D721Med (cell line): ENCODE data around the gene CDH13.

Experiments used
- DNase-seq: peaks from one replicate; pipeline ENCODE4 v3.0.0; 2011; ENCODE audit warnings: low spot score; ENCODE audit not compliant: insufficient read length
- FAIRE-seq: peaks from 2 replicates; lab custom pipeline; 2011; peaks lifted over from hg19 to GRCh38; lab: Jason Lieb, UNC
- CTCF ChIP-seq: IDR thresholded peaks from 2 replicates; pipeline ENCODE4 v1.5.1; 2012; ENCODE audit warnings: mild to moderate bottlenecking, control low read depth; ENCODE audit not compliant: insufficient read depth; ENCODE audit errors: missing control alignments

Gene CDH13

GRCh38 chr16:83397601-83398291, 771.0 kb downstream of the CDH13 start:
- FAIRE-seq (no peak), DNase-seq (no peak)
- no peak for TF ChIP-seq CTCF

DNA sequence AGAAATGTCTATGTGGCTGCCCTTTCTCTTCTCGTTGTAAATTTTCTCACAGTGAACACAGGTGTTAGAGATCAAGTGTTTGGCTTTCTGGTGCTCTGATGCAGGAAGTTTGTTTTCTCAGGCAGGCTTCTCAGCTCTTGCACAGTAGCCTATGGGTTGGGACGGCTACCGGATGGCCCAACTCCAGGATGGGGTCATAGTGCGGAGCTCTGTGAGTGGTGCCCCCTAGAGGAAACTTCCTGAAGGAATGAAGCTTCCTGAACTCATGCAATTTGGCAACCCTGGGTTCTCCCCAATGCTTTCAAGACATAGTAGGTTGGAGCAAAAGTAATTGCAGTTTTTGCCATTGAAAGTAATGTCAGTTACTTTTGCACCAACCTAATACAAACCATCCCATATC, 773.5 kb downstream of the CDH13 start:
- FAIRE-seq (no peak), DNase-seq (no peak)
- TF ChIP-seq CTCF: no peak

DNA sequence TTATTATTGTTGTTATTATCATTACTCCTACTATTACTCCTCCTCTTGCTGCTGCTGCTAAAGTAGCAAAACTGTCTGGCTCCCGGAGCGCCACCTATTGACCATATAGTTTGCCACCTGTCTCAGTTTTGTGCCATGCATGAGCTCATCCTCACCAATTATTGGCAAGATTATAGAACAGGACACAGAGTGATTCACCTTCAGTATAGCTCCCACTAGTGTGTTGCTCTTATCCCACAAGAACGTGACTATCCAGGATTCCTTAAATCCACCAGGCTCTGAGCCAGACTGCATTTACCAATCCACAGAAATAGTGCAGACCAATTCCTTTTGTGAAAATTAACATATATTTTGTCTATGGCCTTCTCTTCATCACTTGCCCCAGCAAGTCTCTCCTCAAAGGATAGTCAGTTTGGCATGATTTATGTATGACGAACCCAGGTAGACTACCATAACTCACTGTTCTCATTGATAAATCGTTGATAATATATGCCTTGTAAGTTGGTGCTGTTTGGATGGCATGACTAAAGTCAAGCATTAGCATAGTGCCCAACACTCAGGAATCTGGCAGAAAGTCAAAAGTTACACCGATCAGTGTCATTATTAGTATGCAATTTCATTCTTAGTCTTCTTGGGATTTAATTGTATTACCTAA, 775.5 kb downstream of the CDH13 start:
- no peak for DNase-seq
- FAIRE-seq: no peak
- TF ChIP-seq CTCF: no peak

DNA sequence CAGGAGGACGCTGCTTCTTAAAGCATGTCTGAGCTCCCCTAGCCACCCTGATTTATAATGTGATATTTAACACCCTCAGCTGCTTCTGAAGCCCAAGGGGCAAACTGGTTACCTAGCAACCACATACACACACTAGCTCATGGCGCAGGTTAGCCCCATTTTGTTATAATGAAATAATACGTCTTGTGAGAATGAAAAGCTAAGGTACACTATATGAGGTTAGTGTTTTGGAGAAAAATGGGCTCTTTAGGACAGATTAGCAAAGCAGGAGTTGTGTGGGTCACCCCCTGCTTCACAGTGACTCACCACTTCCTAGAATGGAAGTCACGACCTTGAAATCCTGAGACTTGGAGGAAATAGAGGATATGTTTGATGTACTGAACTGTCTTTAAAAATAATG, 776.2 kb downstream of the CDH13 start:
- DNase-seq: no peak
- FAIRE-seq: no peak
- no peak for TF ChIP-seq CTCF

DNA sequence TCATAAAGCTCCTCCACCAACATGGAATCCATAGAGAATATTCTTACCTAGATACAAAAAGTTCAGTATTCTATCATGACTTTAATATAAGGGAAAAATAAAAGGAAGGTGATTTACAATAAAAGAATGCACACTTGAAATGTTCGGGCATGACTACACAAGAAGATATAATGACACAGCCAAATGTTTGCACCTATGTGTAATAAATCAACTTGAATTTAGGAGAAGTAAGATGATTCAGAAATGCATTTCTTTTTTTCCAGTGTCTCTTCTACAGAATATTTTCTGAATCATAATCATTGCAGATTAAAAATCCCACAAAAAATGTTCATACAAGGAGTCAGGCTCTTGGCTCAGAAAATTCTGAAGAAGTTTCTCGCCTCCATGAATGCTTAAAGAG, 777.0 kb downstream of the CDH13 start:
- no peak for FAIRE-seq
- no peak for TF ChIP-seq CTCF
- DNase-seq: no peak

DNA sequence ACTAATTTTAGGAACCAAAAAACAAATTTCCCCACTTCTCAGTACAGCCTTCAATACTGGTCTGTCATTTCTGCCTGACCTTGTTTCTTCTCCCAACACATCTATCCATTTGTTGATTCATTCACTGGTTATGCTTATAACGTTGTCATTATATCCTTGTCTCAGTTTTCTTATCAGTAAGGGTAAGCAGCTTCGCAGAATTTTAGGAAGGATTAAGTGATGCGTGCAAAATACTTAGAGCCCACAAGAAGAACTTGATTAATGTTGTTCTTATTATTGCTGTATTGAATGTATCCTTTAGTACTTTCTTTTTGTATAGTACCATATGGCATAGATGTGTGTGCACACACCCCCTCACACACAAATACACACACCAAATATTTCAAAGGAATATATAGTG, 777.5 kb downstream of the CDH13 start:
- FAIRE-seq (no peak), DNase-seq (no peak)
- TF ChIP-seq CTCF: no peak

- DNase-seq: no peak
- TF ChIP-seq CTCF: no peak
- no peak for FAIRE-seq
Measured at GRCh38 chr16:83407928-83408327, 781.2 kb downstream of the CDH13 start.
